ENCODE results near the gene NECAB2.

Gene NECAB2

GRCh38 chr16:83932955-83933673 is 34.9 kb upstream of the NECAB2 start:
- no peaks in the 10 kb centered on the region for H3K79me1 ChIP-seq (ENCODE audit: low read length)
- no peak overlapping the region for H2AFZ ChIP-seq (ENCODE audit: insufficient read depth, low read length, poor library complexity)
- H2BK12ac ChIP-seq (ENCODE audit: low read length) = no peak overlapping the region
- no peak overlapping the region for H3K4me3 ChIP-seq (ENCODE audit: low read depth, low read length)
- no peak overlapping the region for H3K18ac ChIP-seq (ENCODE audit: low read length)
- H2BK5ac ChIP-seq (ENCODE audit: low read depth, low read length, poor library complexity) = no peak overlapping the region
- no peaks in the 10 kb centered on the region for H3K27me3 ChIP-seq (ENCODE audit: insufficient read depth, low read length)
- H3K23ac ChIP-seq (ENCODE audit: low read length) = no peak overlapping the region
- H3K4me2 ChIP-seq (ENCODE audit: low read length) = no peak overlapping the region
- no peak overlapping the region for H3K14ac ChIP-seq (ENCODE audit: low read length)
- peaks cover 3 to 10% of the 10 kb centered on the region in 2 experiments for H3K4me1 ChIP-seq (ENCODE audit: control insufficient read depth in 1 of 2, insufficient read depth in 2 of 2, low read length in 2 of 2)
- no peaks in the 10 kb centered on the region for H3K79me2 ChIP-seq (ENCODE audit: control insufficient read depth, insufficient read depth, low read length, poor library complexity)
- no peak overlapping the region for H4K8ac ChIP-seq (ENCODE audit: low read depth, low read length)
- no peaks in the 10 kb centered on the region for H3K9me3 ChIP-seq (ENCODE audit: insufficient read depth, low read depth, low read length)
- no peak overlapping the region for H3K4ac ChIP-seq (ENCODE audit: low read depth, low read length)
- H2AK5ac ChIP-seq (ENCODE audit: low read length) = no peak overlapping the region
- no peak overlapping the region for H3K27ac ChIP-seq (ENCODE audit: low read depth, low read length)
- no peaks in the 10 kb centered on the region for H3K36me3 ChIP-seq (ENCODE audit: control insufficient read depth in 1 of 2, insufficient read depth in 2 of 2, low read length in 2 of 2)
- H4K12ac ChIP-seq (ENCODE audit: low read depth, low read length) = no peak overlapping the region
- DNase-seq = no peak
- no CpG with 5 or more reads among the region's 25 CpGs for WGBS (ENCODE audit: extremely low coverage, insufficient coverage, insufficient read length)
- no peak overlapping the region for H3K9ac ChIP-seq (ENCODE audit: low read length)
- H4K91ac ChIP-seq (ENCODE audit: low read depth, low read length) = no peak overlapping the region
- no peak overlapping the region for H2BK120ac ChIP-seq (ENCODE audit: insufficient read depth, low read length, poor library complexity)

GRCh38 chr16:83933885-83934683 is 34.0 kb upstream of the NECAB2 start:
- H3K4me1 ChIP-seq (ENCODE audit: control insufficient read depth in 1 of 2, insufficient read depth in 2 of 2, low read length in 2 of 2) = peaks cover 3 to 5% of the 10 kb centered on the region in 2 experiments

GRCh38 chr16:83934684-83934977 is 33.4 kb upstream of the NECAB2 start:
- no peak for DNase-seq
- Histone ChIP-seq H3K27ac (ENCODE audit: low read depth, low read length) (no peak overlapping the region), H2BK12ac (ENCODE audit: low read length) (no peak overlapping the region), H3K4ac (ENCODE audit: low read depth, low read length) (no peak overlapping the region), H3K4me3 (ENCODE audit: low read depth, low read length) (no peak overlapping the region), H3K14ac (ENCODE audit: low read length) (no peak overlapping the region), H3K9me3 (ENCODE audit: insufficient read depth, low read depth, low read length) (no peaks in the 10 kb centered on the region), H3K79me1 (ENCODE audit: low read length) (no peaks in the 10 kb centered on the region), H2BK5ac (ENCODE audit: low read depth, low read length, poor library complexity) (no peak overlapping the region), H4K91ac (ENCODE audit: low read depth, low read length) (no peak overlapping the region), H3K27me3 (ENCODE audit: insufficient read depth, low read length) (no peaks in the 10 kb centered on the region), H4K12ac (ENCODE audit: low read depth, low read length) (no peak overlapping the region), H3K4me2 (ENCODE audit: low read length) (no peak overlapping the region), H3K23ac (ENCODE audit: low read length) (no peak overlapping the region), H3K18ac (ENCODE audit: low read length) (no peak overlapping the region), H2BK120ac (ENCODE audit: insufficient read depth, low read length, poor library complexity) (no peak overlapping the region), H2AFZ (ENCODE audit: insufficient read depth, low read length, poor library complexity) (no peak overlapping the region), H3K79me2 (ENCODE audit: control insufficient read depth, insufficient read depth, low read length, poor library complexity) (no peaks in the 10 kb centered on the region), H4K8ac (ENCODE audit: low read depth, low read length) (no peak overlapping the region), H3K9ac (ENCODE audit: low read length) (no peak overlapping the region), H2AK5ac (ENCODE audit: low read length) (no peak overlapping the region), H3K36me3 (ENCODE audit: control insufficient read depth in 1 of 2, insufficient read depth in 2 of 2, low read length in 2 of 2) (no peaks in the 10 kb centered on the region), H3K4me1 (ENCODE audit: control insufficient read depth in 1 of 2, insufficient read depth in 2 of 2, low read length in 2 of 2) (peaks cover 3 to 5% of the 10 kb centered on the region in 2 experiments)
- WGBS (ENCODE audit: extremely low coverage, insufficient coverage, insufficient read length) = no CpG with 5 or more reads among the region's 12 CpGs

More at GRCh38 chr16:83933885-83934683, 34.0 kb upstream of the NECAB2 start:
- Histone ChIP-seq H3K14ac (ENCODE audit: low read length) (no peak overlapping the region), H3K23ac (ENCODE audit: low read length) (no peak overlapping the region), H3K9ac (ENCODE audit: low read length) (no peak overlapping the region), H3K27ac (ENCODE audit: low read depth, low read length) (no peak overlapping the region), H3K4me3 (ENCODE audit: low read depth, low read length) (no peak overlapping the region), H2BK12ac (ENCODE audit: low read length) (no peak overlapping the region), H3K79me1 (ENCODE audit: low read length) (no peaks in the 10 kb centered on the region), H4K8ac (ENCODE audit: low read depth, low read length) (no peak overlapping the region), H4K91ac (ENCODE audit: low read depth, low read length) (no peak overlapping the region), H3K36me3 (ENCODE audit: control insufficient read depth in 1 of 2, insufficient read depth in 2 of 2, low read length in 2 of 2) (no peaks in the 10 kb centered on the region), H3K79me2 (ENCODE audit: control insufficient read depth, insufficient read depth, low read length, poor library complexity) (no peaks in the 10 kb centered on the region), H2AFZ (ENCODE audit: insufficient read depth, low read length, poor library complexity) (no peak overlapping the region), H2AK5ac (ENCODE audit: low read length) (no peak overlapping the region), H3K4ac (ENCODE audit: low read depth, low read length) (no peak overlapping the region), H2BK120ac (ENCODE audit: insufficient read depth, low read length, poor library complexity) (no peak overlapping the region), H3K9me3 (ENCODE audit: insufficient read depth, low read depth, low read length) (no peaks in the 10 kb centered on the region), H2BK5ac (ENCODE audit: low read depth, low read length, poor library complexity) (no peak overlapping the region), H3K27me3 (ENCODE audit: insufficient read depth, low read length) (no peaks in the 10 kb centered on the region), H3K4me2 (ENCODE audit: low read length) (no peak overlapping the region), H4K12ac (ENCODE audit: low read depth, low read length) (no peak overlapping the region), H3K18ac (ENCODE audit: low read length) (no peak overlapping the region)
- DNase-seq = no peak
- WGBS (ENCODE audit: extremely low coverage, insufficient coverage, insufficient read length) = no CpG with 5 or more reads among the region's 28 CpGs

- Histone ChIP-seq H3K4ac (ENCODE audit: low read depth, low read length) (no peak overlapping the region), H3K4me3 (ENCODE audit: low read depth, low read length) (no peak overlapping the region), H3K23ac (ENCODE audit: low read length) (no peak overlapping the region), H4K12ac (ENCODE audit: low read depth, low read length) (no peak overlapping the region), H2BK12ac (ENCODE audit: low read length) (no peak overlapping the region), H3K79me1 (ENCODE audit: low read length) (no peaks in the 10 kb centered on the region), H3K36me3 (ENCODE audit: control insufficient read depth in 1 of 2, insufficient read depth in 2 of 2, low read length in 2 of 2) (no peaks in the 10 kb centered on the region), H4K91ac (ENCODE audit: low read depth, low read length) (no peak overlapping the region), H3K9me3 (ENCODE audit: insufficient read depth, low read depth, low read length) (no peaks in the 10 kb centered on the region), H3K27ac (ENCODE audit: low read depth, low read length) (no peak overlapping the region), H4K8ac (ENCODE audit: low read depth, low read length) (no peak overlapping the region), H2AFZ (ENCODE audit: insufficient read depth, low read length, poor library complexity) (no peak overlapping the region), H3K79me2 (ENCODE audit: control insufficient read depth, insufficient read depth, low read length, poor library complexity) (no peaks in the 10 kb centered on the region), H3K9ac (ENCODE audit: low read length) (no peak overlapping the region), H2BK5ac (ENCODE audit: low read depth, low read length, poor library complexity) (no peak overlapping the region), H2BK120ac (ENCODE audit: insufficient read depth, low read length, poor library complexity) (no peak overlapping the region), H3K27me3 (ENCODE audit: insufficient read depth, low read length) (no peaks in the 10 kb centered on the region), H3K4me1 (ENCODE audit: control insufficient read depth in 1 of 2, insufficient read depth in 2 of 2, low read length in 2 of 2) (peaks cover 0 to under 1% of the 10 kb centered on the region in 2 experiments), H3K4me2 (ENCODE audit: low read length) (no peak overlapping the region), H2AK5ac (ENCODE audit: low read length) (no peak overlapping the region), H3K14ac (ENCODE audit: low read length) (no peak overlapping the region), H3K18ac (ENCODE audit: low read length) (no peak overlapping the region)
- no CpG with 5 or more reads among the region's 30 CpGs for WGBS (ENCODE audit: extremely low coverage, insufficient coverage, insufficient read length)
- no peak for DNase-seq
Observed at GRCh38 chr16:83935005-83935857, 32.8 kb upstream of the NECAB2 start.

All from trophoblast cell (in vitro differentiated cells and primary cell).